ENCODE results near the gene IL36B. TPM values are rescaled to one million over a fixed set of nuclear protein-coding genes. Genes with fewer than 3 reads are reported as not detected.

IL36B gene
- total RNA-seq, 1 donor from 2014 or later, result not detected

DNA sequence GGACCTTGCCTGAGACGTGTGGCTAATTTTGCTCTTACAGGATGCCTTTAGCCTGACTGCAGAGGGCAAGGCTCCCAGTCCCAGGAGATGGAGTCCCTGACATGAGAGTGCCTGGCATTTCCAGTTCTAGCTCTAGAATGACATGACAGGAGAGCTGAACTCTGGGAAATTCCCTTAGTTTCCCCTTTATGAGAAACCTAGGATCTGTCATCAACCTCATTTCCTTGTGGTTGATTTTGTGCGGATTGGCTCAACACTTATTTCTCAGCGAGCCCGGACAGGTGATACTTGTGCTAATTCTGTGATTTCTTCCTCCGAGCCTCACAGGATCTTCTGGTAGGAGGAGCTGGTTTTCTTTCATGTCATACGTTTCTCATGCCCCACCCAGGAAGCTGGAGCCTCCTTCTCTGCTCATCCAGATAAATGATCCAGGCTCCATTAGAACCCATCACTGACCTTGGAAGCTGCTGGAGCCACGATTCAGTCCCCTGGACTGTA is 75.1 kb downstream of the IL36B start, which contains the start of gene IL36G:
Gene IL36G (plus strand): TSS at position 448 of the 498 bp plus-strand sequence. CDS start 633 bp downstream, outside the sequence.
- no peaks in the 10 kb centered on the region for H3K27me3 ChIP-seq (ENCODE audit: control insufficient read depth, insufficient read depth, low read length)
- DNase-seq (ENCODE audit: low read depth), result peak; percentile 85
- no peak for FAIRE-seq
- TF ChIP-seq, protein P1, sequence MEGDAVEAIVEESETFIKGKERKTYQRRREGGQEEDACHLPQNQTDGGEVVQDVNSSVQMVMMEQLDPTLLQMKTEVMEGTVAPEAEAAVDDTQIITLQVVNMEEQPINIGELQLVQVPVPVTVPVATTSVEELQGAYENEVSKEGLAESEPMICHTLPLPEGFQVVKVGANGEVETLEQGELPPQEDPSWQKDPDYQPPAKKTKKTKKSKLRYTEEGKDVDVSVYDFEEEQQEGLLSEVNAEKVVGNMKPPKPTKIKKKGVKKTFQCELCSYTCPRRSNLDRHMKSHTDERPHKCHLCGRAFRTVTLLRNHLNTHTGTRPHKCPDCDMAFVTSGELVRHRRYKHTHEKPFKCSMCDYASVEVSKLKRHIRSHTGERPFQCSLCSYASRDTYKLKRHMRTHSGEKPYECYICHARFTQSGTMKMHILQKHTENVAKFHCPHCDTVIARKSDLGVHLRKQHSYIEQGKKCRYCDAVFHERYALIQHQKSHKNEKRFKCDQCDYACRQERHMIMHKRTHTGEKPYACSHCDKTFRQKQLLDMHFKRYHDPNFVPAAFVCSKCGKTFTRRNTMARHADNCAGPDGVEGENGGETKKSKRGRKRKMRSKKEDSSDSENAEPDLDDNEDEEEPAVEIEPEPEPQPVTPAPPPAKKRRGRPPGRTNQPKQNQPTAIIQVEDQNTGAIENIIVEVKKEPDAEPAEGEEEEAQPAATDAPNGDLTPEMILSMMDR (IDR thresholded peaks at IDR 0.05; ENCODE audit: insufficient read depth, low read length, severe bottlenecking), result no peak
- no peaks in the 10 kb centered on the region for H3K36me3 ChIP-seq (ENCODE audit: control insufficient read depth, insufficient read depth, low read length)
- H3K4me3 ChIP-seq (ENCODE audit: low read depth, low read length), result no peak within 1 kb of the TSS

Other genes with a start within 250 kb of the IL36B start
- 22.6 and 41.0 TPM in 2 replicates for gene IL1B, start 216.1 kb downstream of the IL36B start, total RNA-seq
- gene IL37, start 141.7 kb downstream of the IL36B start, total RNA-seq, result not detected in 2 replicates
- 0.51 TPM in 1 of 2 replicates, not detected in the other for gene IL36G, start 74.9 kb downstream of the IL36B start, total RNA-seq
- 6.3 and 11.5 TPM in 2 replicates for gene IL36A, start 47.4 kb downstream of the IL36B start, total RNA-seq
- 1.1 and 1.9 TPM in 2 replicates for gene IL36RN, start 6.3 kb upstream of the IL36B start, total RNA-seq
- not detected in 2 replicates for gene IL1F10, start 15.1 kb upstream of the IL36B start, total RNA-seq
- 71.9 and 113 TPM in 2 replicates for gene IL1RN, start 74.7 kb upstream of the IL36B start, total RNA-seq
- 25.0 and 27.0 TPM in 2 replicates for gene PSD4, start 121.1 kb upstream of the IL36B start, total RNA-seq
- gene PAX8, start 226.1 kb upstream of the IL36B start, total RNA-seq, result 3.5 TPM in 1 of 2 replicates, not detected in the other